Measurements from ENCODE around the gene TAS1R1. TPM values are rescaled to one million over a fixed set of nuclear protein-coding genes. Genes with fewer than 3 reads are reported as not detected.

TAS1R1 gene
- total RNA-seq, 1 donor from 2014 or later: not detected

Other genes starting within 250 kb of the TAS1R1 start
- gene ACOT7, start 161.5 kb upstream of the TAS1R1 start, total RNA-seq: 80.3 and 82.0 TPM in 2 replicates
- 3.0 and 6.2 TPM in 2 replicates for gene HES2, start 135.4 kb upstream of the TAS1R1 start, total RNA-seq
- not detected in 2 replicates for gene ESPN, start 130.5 kb upstream of the TAS1R1 start, total RNA-seq
- 9.6 and 30.4 TPM in 2 replicates for gene TNFRSF25, start 89.1 kb upstream of the TAS1R1 start, total RNA-seq
- gene PLEKHG5, start 63.6 kb upstream of the TAS1R1 start, total RNA-seq: 17.4 and 23.3 TPM in 2 replicates
- gene NOL9, start 794 bp upstream of the TAS1R1 start, total RNA-seq: 18.5 and 24.7 TPM in 2 replicates
- 5.7 and 14.2 TPM in 2 replicates for gene ZBTB48, start 24.7 kb downstream of the TAS1R1 start, total RNA-seq
- gene KLHL21, start 47.6 kb downstream of the TAS1R1 start, total RNA-seq: 28.1 and 40.1 TPM in 2 replicates
- 5.5 and 7.2 TPM in 2 replicates for gene PHF13, start 58.4 kb downstream of the TAS1R1 start, total RNA-seq
- gene THAP3, start 69.6 kb downstream of the TAS1R1 start, total RNA-seq: 15.8 and 24.0 TPM in 2 replicates
- 32.8 and 41.3 TPM in 2 replicates for gene DNAJC11, start 146.5 kb downstream of the TAS1R1 start, total RNA-seq
- gene CAMTA1, start 230.1 kb downstream of the TAS1R1 start, total RNA-seq: 53.5 and 79.2 TPM in 2 replicates

Data from epithelial cell of proximal tubule (primary cell).